Measurements from ENCODE around the gene ZSWIM8. TPM values are rescaled to one million over a fixed set of nuclear protein-coding genes. Genes with fewer than 3 reads are reported as not detected.

The ZSWIM8 gene
- 42.7 and 58.5 TPM in 2 replicates for total RNA-seq

DNA sequence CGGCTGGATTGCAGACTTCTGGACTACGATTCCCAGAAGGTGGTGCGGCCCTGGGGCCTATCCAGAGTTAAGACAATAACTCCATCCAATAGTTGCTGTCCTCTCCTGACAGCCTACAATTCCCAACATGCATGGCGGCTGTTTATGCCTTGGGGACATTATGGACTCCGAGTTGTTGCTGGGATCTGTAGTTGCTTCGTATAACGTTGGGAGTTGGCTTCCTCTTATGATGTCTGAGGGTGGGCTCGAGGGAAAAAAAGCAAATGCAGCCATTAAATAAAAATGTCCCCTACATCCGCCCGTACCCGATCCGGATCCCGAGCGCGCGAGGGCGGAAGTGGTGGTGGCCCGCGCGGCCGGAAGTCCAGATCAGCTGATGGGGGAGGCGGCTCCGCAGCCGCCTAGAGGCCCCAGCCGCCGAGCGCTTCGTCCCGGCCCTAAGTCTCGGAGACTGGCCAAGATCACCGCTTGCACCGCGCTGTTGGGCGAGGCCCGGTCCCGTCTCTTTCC, at the start of gene ZSWIM8:
Gene ZSWIM8 (plus strand): TSS at position 396 of the 510 bp plus-strand sequence. CDS start 273 bp downstream, outside the sequence.

GRCh38 chr10:73743905-73744663, 41.3 kb upstream of the ZSWIM8 start, which contains the start of gene SEC24C:
TSS of gene SEC24C (plus strand) at chr10:73744372. CDS start at chr10:73746833, 2,461 bp downstream.

DNA sequence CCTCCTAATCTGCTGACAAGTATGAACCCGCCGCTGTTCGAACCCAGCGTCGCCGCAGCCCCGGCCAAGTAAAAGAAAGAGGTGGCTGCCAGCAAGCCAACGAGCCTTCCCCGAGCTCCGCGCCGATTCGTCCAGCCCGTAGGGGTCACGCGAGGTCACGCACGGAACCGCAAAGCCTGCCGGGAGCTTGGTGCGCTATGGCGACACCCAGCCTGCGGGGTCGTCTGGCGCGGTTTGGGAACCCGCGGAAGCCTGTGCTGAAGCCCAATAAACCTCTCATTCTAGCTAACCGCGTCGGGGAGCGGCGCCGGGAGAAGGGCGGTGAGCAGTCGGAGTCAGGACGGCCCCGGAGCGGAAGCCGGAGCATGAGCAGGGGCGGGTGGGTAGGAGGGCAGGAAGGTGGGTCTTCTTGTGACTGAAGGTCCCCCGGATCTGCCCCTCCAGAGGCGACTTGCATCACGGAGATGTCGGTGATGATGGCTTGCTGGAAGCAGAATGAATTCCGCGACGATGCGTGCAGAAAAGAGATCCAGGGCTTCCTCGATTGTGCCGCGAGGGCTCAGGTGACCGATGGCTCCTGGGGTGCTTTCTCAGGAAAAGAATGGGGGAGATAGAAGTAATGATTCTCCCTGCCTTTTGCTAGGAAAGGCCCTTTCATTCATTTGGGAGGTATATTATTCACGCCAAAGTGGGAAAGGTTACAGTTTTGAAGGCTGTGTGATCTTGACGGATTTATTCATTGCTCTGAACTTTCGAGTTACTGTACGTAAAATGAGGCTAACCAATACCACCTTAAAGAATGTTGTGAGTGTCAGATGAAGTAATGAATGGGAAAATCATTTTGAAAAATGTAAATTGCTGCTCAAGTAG, 3.3 kb upstream of the ZSWIM8 start, which contains the start of gene CHCHD1:
Gene CHCHD1 (plus strand): TSS at position 170 of the 870 bp plus-strand sequence. CDS start 28 bp downstream, at position 198.

Other genes starting within 250 kb of the ZSWIM8 start
- 5.4 and 6.3 TPM in 2 replicates for gene USP54, start 194.3 kb upstream of the ZSWIM8 start, total RNA-seq
- 0.09 and 0.14 TPM in 2 replicates for gene MYOZ1, start 144.1 kb upstream of the ZSWIM8 start, total RNA-seq
- not detected in 2 replicates for gene SYNPO2L, start 129.6 kb upstream of the ZSWIM8 start, total RNA-seq
- gene AGAP5, start 87.5 kb upstream of the ZSWIM8 start, total RNA-seq = 2.6 and 4.0 TPM in 2 replicates
- gene SEC24C, start 41.2 kb upstream of the ZSWIM8 start, total RNA-seq = 45.5 and 54.3 TPM in 2 replicates
- gene CHCHD1, start 3.6 kb upstream of the ZSWIM8 start, total RNA-seq = 22.2 and 25.9 TPM in 2 replicates
- gene NDST2, start 26.0 kb downstream of the ZSWIM8 start, total RNA-seq = 8.4 and 13.4 TPM in 2 replicates
- gene CAMK2G, start 88.9 kb downstream of the ZSWIM8 start, total RNA-seq = 19.6 and 21.9 TPM in 2 replicates
- gene PLAU, start 125.5 kb downstream of the ZSWIM8 start, total RNA-seq = 36.7 and 143 TPM in 2 replicates
- 163 and 174 TPM in 2 replicates for gene VCL, start 212.5 kb downstream of the ZSWIM8 start, total RNA-seq